ENCODE measurements around the gene ELN. TPM values are rescaled to one million over a fixed set of nuclear protein-coding genes. Genes with fewer than 3 reads are reported as not detected.

Gene ELN
- total RNA-seq, 1 donor from 2014 or later, result 83.3 TPM

- ATAC-seq, result no peak
- no peak for TF ChIP-seq CTCF (IDR thresholded peaks at IDR 0.05)
- Histone ChIP-seq H3K9me3 (no peaks in the 10 kb centered on the region), H3K4me3 (no peak overlapping the region), H3K4me1 (no peaks in the 10 kb centered on the region), H3K27ac (no peak overlapping the region), H3K27me3 (ENCODE audit: low read depth) (no peaks in the 10 kb centered on the region), H3K36me3 (peaks cover 77% of the 10 kb centered on the region)
- DNase-seq, result no peak
- intact Hi-C loops (cut with DNase I), result no loop called here
Observed at GRCh38 chr7:74103219-74103772, 75.3 kb downstream of the ELN start.

- DNase-seq (no peak), ATAC-seq (no peak)
- peaks cover 82% of the 10 kb centered on the region for H3K36me3 ChIP-seq
- H3K4me3 ChIP-seq, result no peak overlapping the region
- H3K9me3 ChIP-seq, result no peaks in the 10 kb centered on the region
- TF ChIP-seq CTCF (IDR thresholded peaks at IDR 0.05), result no peak
- intact Hi-C loops (cut with DNase I), result no loop called here
- no peaks in the 10 kb centered on the region for H3K27me3 ChIP-seq (ENCODE audit: low read depth)
- H3K4me1 ChIP-seq, result no peaks in the 10 kb centered on the region
- no peak overlapping the region for H3K27ac ChIP-seq
Observed at GRCh38 chr7:74104702-74105101, 76.7 kb downstream of the ELN start.

GRCh38 chr7:74105992-74106391 is 78.0 kb downstream of the ELN start:
- no peak for TF ChIP-seq CTCF (IDR thresholded peaks at IDR 0.05)
- DNase-seq (no peak), ATAC-seq (no peak)
- H3K4me3 ChIP-seq, result no peak overlapping the region
- no peaks in the 10 kb centered on the region for H3K27me3 ChIP-seq (ENCODE audit: low read depth)
- no peak overlapping the region for H3K27ac ChIP-seq
- no peaks in the 10 kb centered on the region for H3K9me3 ChIP-seq
- H3K36me3 ChIP-seq, result peaks cover 87% of the 10 kb centered on the region
- no peaks in the 10 kb centered on the region for H3K4me1 ChIP-seq
- intact Hi-C loops (cut with DNase I), result no loop called here

GRCh38 chr7:74106846-74107245 is 78.9 kb downstream of the ELN start:
- H3K4me3 ChIP-seq, result no peak overlapping the region
- intact Hi-C loops (cut with DNase I), result no loop called here
- no peaks in the 10 kb centered on the region for H3K9me3 ChIP-seq
- no peak overlapping the region for H3K27ac ChIP-seq
- peaks cover 88% of the 10 kb centered on the region for H3K36me3 ChIP-seq
- no peak for TF ChIP-seq CTCF (IDR thresholded peaks at IDR 0.05)
- H3K27me3 ChIP-seq (ENCODE audit: low read depth), result no peaks in the 10 kb centered on the region
- no peaks in the 10 kb centered on the region for H3K4me1 ChIP-seq
- DNase-seq, result no peak
- peak in 1 of 2 donors; percentile 11 for ATAC-seq

GRCh38 chr7:74115326-74115725 is 87.4 kb downstream of the ELN start:
- H3K36me3 ChIP-seq, result peaks cover 63% of the 10 kb centered on the region
- TF ChIP-seq CTCF (IDR thresholded peaks at IDR 0.05), result no peak
- ATAC-seq, result peak in 1 of 2 donors; percentile 10
- no peak overlapping the region for H3K27ac ChIP-seq
- intact Hi-C loops (cut with DNase I), result no loop called here
- H3K9me3 ChIP-seq, result no peaks in the 10 kb centered on the region
- H3K4me1 ChIP-seq, result no peaks in the 10 kb centered on the region
- DNase-seq, result no peak
- H3K27me3 ChIP-seq (ENCODE audit: low read depth), result no peaks in the 10 kb centered on the region
- H3K4me3 ChIP-seq, result no peak overlapping the region

- DNase-seq, result no peak
- Histone ChIP-seq H3K36me3 (peaks cover 63% of the 10 kb centered on the region), H3K27me3 (ENCODE audit: low read depth) (no peaks in the 10 kb centered on the region), H3K4me1 (no peaks in the 10 kb centered on the region), H3K4me3 (no peak overlapping the region), H3K27ac (no peak overlapping the region), H3K9me3 (no peaks in the 10 kb centered on the region)
- no peak for TF ChIP-seq CTCF (IDR thresholded peaks at IDR 0.05)
- no peak for ATAC-seq
- intact Hi-C loops (cut with DNase I), result no loop called here
Observed at GRCh38 chr7:74116356-74116755, 88.4 kb downstream of the ELN start.
